C4-2B (cell line): ENCODE data around the gene KIT.

Source experiments
- CTCF ChIP-seq: fragments of 450-650 bp; conservative IDR thresholded peaks from 2 replicates; pipeline ENCODE4 v1.5.1; 2017; ENCODE audit warnings: mild to moderate bottlenecking
- ZFX ChIP-seq: fragments of 450-650 bp; IDR thresholded peaks from 2 replicates; pipeline ENCODE4 v1.6.1; 2017

GRCh38 chr4:54717694-54718093 lies 59.9 kb downstream of the KIT start:
- TF ChIP-seq CTCF (no peak), ZFX (no peak)
